Kidney glomerular epithelial cell (primary cell): ENCODE data around the gene CHAD.
"Not testable (repeated sequence)": the region's sequence is repeated elsewhere in the genome, so short reads cannot be mapped to it uniquely, and the experiment has no call there.

Source experiments
- DNase-seq: peaks from one replicate; lab custom pipeline; 2025; lab: John Stamatoyannopoulos, UW

Gene CHAD

GRCh38 chr17:50495217-50495823, 26.6 kb upstream of the CHAD start:
- DNase-seq: no peak

- DNase-seq: no peak
Measured at GRCh38 chr17:50493744-50494143, 25.1 kb upstream of the CHAD start.

GRCh38 chr17:50492214-50492613, 23.5 kb upstream of the CHAD start:
- no peak for DNase-seq

- no peak for DNase-seq
Measured at GRCh38 chr17:50491505-50491904, 22.8 kb upstream of the CHAD start.

- no peak for DNase-seq
Measured at GRCh38 chr17:50488880-50489279, 20.2 kb upstream of the CHAD start.

- no peak for DNase-seq
Measured at GRCh38 chr17:50487213-50488096, 18.8 kb upstream of the CHAD start.

GRCh38 chr17:50484386-50485155, 15.9 kb upstream of the CHAD start:
- no peak for DNase-seq

GRCh38 chr17:50483266-50483665, 14.6 kb upstream of the CHAD start:
- no peak for DNase-seq

- peak; percentile 89 for DNase-seq
Measured at GRCh38 chr17:50482516-50482915, 13.8 kb upstream of the CHAD start.

GRCh38 chr17:50482110-50482509, 13.4 kb upstream of the CHAD start:
- DNase-seq: no peak

- no peak for DNase-seq
Measured at GRCh38 chr17:50481648-50482047, 13.0 kb upstream of the CHAD start.

GRCh38 chr17:50480854-50481490, 12.3 kb upstream of the CHAD start:
- no peak for DNase-seq

GRCh38 chr17:50480142-50480764, 11.6 kb upstream of the CHAD start:
- no peak for DNase-seq

- DNase-seq: peak; percentile 44
Measured at GRCh38 chr17:50479522-50480141, 11.0 kb upstream of the CHAD start.

GRCh38 chr17:50478391-50479381, 10.0 kb upstream of the CHAD start, which contains the start of gene RSAD1:
Gene RSAD1, plus strand, starts transcription at chr17:50478860. Its CDS starts 25 bp downstream, at chr17:50478885.
- peak; percentile 79 for DNase-seq

- DNase-seq: no peak
Measured at GRCh38 chr17:50477976-50478375, 9.3 kb upstream of the CHAD start.

- DNase-seq: no peak
Measured at GRCh38 chr17:50476545-50477315, 8.1 kb upstream of the CHAD start.

- DNase-seq: not testable (repeated sequence)
Measured at GRCh38 chr17:50475775-50476544, 7.3 kb upstream of the CHAD start.
